Smooth muscle cell (in vitro differentiated cells): ENCODE results near the gene IQCN. TPM values are rescaled to one million over a fixed set of nuclear protein-coding genes. Genes with fewer than 3 reads are reported as not detected.
A peak's percentile ranks its signal among the peaks of the same experiment; 100 is the strongest.

ENCODE experiments used
- DNase-seq: peaks from one replicate; lab custom pipeline; 2025; ENCODE audit not compliant: unreplicated experiment; lab: John Stamatoyannopoulos, UW
- H2AFZ ChIP-seq: fragments of 200-600 bp; sonication (generic); 2 replicates; pipeline ENCODE4 v1.6.0; 2016; ENCODE audit warnings: antibody characterized with exemption, low read depth, mild to moderate bottlenecking
- H3F3A ChIP-seq: fragments of 200-600 bp; sonication (generic); 2 replicates; pipeline ENCODE4 v1.6.0; 2017; ENCODE audit warnings: antibody characterized with exemption, low read depth
- H3K27ac ChIP-seq: fragments of 200-600 bp; sonication (generic); 2 replicates; pipeline ENCODE4 v1.5.1; 2016; ENCODE audit warnings: low read depth, mild to moderate bottlenecking
- H3K27me3 ChIP-seq: fragments of 200-600 bp; sonication (generic); 2 replicates; pipeline ENCODE4 v1.6.1; 2016; ENCODE audit warnings: low read depth, mild to moderate bottlenecking
- H3K36me3 ChIP-seq: fragments of 200-600 bp; sonication (generic); 2 replicates; pipeline ENCODE4 v1.5.1; 2016; ENCODE audit warnings: low read depth
- H3K4me1 ChIP-seq: fragments of 200-600 bp; sonication (generic); 2 replicates; pipeline ENCODE4 v1.5.1; 2016; ENCODE audit warnings: low read depth
- H3K4me2 ChIP-seq: fragments of 200-600 bp; sonication (generic); 2 replicates; pipeline ENCODE4 v1.6.0; 2016; ENCODE audit warnings: mild to moderate bottlenecking
- H3K4me3 ChIP-seq: fragments of 200-600 bp; sonication (generic); 2 replicates; pipeline ENCODE4 v1.5.1; 2016; ENCODE audit warnings: mild to moderate bottlenecking
- H3K79me2 ChIP-seq: fragments of 200-600 bp; sonication (generic); 2 replicates; pipeline ENCODE4 v1.6.0; 2016; ENCODE audit warnings: low read depth, mild to moderate bottlenecking
- H3K9ac ChIP-seq: fragments of 200-600 bp; sonication (generic); 2 replicates; pipeline ENCODE4 v1.6.0; 2016; ENCODE audit warnings: low read depth
- H3K9me3 ChIP-seq: fragments of 200-600 bp; sonication (generic); replicated peaks from 2 replicates; pipeline ENCODE4 v1.5.1; 2016; ENCODE audit warnings: low read depth
- H4K20me1 ChIP-seq: fragments of 200-600 bp; sonication (generic); 2 replicates; pipeline ENCODE4 v1.6.0; 2016; ENCODE audit warnings: low read depth
- CTCF ChIP-seq: fragments of 200-600 bp; sonication (generic); IDR thresholded peaks from 2 replicates; pipeline ENCODE4 v1.5.1; 2017; ENCODE audit warnings: borderline replicate concordance, mild to moderate bottlenecking, antibody characterized with exemption; ENCODE audit not compliant: insufficient read depth, poor library complexity, severe bottlenecking
- WGBS: methylation state at CpG from one replicate; pipeline ENCODE4 v1.1.7; 2016; ENCODE audit warnings: low lambda C conversion rate; 5-methylcytosine and 5-hydroxymethylcytosine counted together
- polyA plus RNA-seq: library from polyadenylated mRNA; unstranded; fragments of >200 nt; fragmentation: Nextera tagmentation; extraction: Ambion mirVana; gene quantifications from 2 replicates; pipeline ENCODE4 v1.2.1, GENCODE V29; 2016
- total RNA-seq: library from RNA; depleted of rRNA; stranded (reverse); fragments of >200 nt; gene quantifications from 2 replicates; pipeline ENCODE4 v1.2.3, GENCODE V29; 2014

Gene IQCN
- total and polyA plus RNA-seq, 2 experiments from 2014 or later, result 2.5 to 4.9 TPM

GRCh38 chr19:18279266-18279515, 4.9 kb upstream of the IQCN start:
- TF ChIP-seq CTCF, result no peak
- WGBS, result 21% methylated on average over 5 of the region's 5 CpGs
- H3F3A ChIP-seq, result peaks cover 40% of the 10 kb centered on the region
- peaks cover 15% of the 10 kb centered on the region for H3K4me1 ChIP-seq
- H2AFZ ChIP-seq, result no peak overlapping the region
- H3K79me2 ChIP-seq, result peaks cover 40% of the 10 kb centered on the region
- peak overlapping the region; percentile 100 for H3K9ac ChIP-seq
- H3K36me3 ChIP-seq, result no peaks in the 10 kb centered on the region
- DNase-seq, result no peak
- H3K27me3 ChIP-seq, result no peaks in the 10 kb centered on the region
- peak overlapping the region; percentile 96 for H3K4me3 ChIP-seq
- peaks cover 68% of the 10 kb centered on the region for H4K20me1 ChIP-seq
- no peaks in the 10 kb centered on the region for H3K9me3 ChIP-seq
- peak overlapping the region; percentile 97 for H3K27ac ChIP-seq
- peak overlapping the region; percentile 89 for H3K4me2 ChIP-seq

- DNase-seq, result no peak
- Histone ChIP-seq H2AFZ (no peak overlapping the region), H3K79me2 (peaks cover 40% of the 10 kb centered on the region), H3K27ac (peak overlapping the region; percentile 97), H3K4me2 (peak overlapping the region; percentile 89), H3K4me3 (peak overlapping the region; percentile 96), H3K9me3 (no peaks in the 10 kb centered on the region), H4K20me1 (peaks cover 73% of the 10 kb centered on the region), H3F3A (peaks cover 40% of the 10 kb centered on the region), H3K27me3 (no peaks in the 10 kb centered on the region), H3K9ac (peak overlapping the region; percentile 100), H3K4me1 (peaks cover 15% of the 10 kb centered on the region), H3K36me3 (no peaks in the 10 kb centered on the region)
- 82% methylated on average over 10 of the region's 10 CpGs for WGBS
- peak; percentile 21 for TF ChIP-seq CTCF
These were observed 4.4 kb upstream of the IQCN start for GRCh38 chr19:18278521-18279265.

- peaks cover 29% of the 10 kb centered on the region for H3K79me2 ChIP-seq
- 63% methylated on average over 13 of the region's 13 CpGs for WGBS
- no peaks in the 10 kb centered on the region for H3K9me3 ChIP-seq
- no peak overlapping the region for H3K9ac ChIP-seq
- no peaks in the 10 kb centered on the region for H3K36me3 ChIP-seq
- peaks cover 32% of the 10 kb centered on the region for H3F3A ChIP-seq
- no peak overlapping the region for H3K4me2 ChIP-seq
- peak overlapping the region; percentile 42 for H3K27ac ChIP-seq
- no peak for DNase-seq
- H3K27me3 ChIP-seq, result no peaks in the 10 kb centered on the region
- peaks cover 96% of the 10 kb centered on the region for H4K20me1 ChIP-seq
- H3K4me3 ChIP-seq, result no peak overlapping the region
- H3K4me1 ChIP-seq, result peaks cover 8% of the 10 kb centered on the region
- TF ChIP-seq CTCF, result no peak
- no peak overlapping the region for H2AFZ ChIP-seq
These were observed 617 bp upstream of the IQCN start for GRCh38 chr19:18274781-18275356.
